Spleen (tissue), 7 donors: ENCODE results near the gene AKR1B1.

Experiments used
- CTCF ChIP-seq, 11 experiments: fragments of 200-600 bp in 7 of 11; fragments of 450-650 bp in 4 of 11; sonication (generic) in 4 of 11; IDR thresholded peaks in 8 of 11; conservative IDR thresholded peaks in 3 of 11; 1 replicate in 7 of 11; 2 replicates in 4 of 11; pipeline versions ENCODE4 v1.4.0 to v1.8.0; 2016 to 2021; ENCODE audit warnings: antibody characterized with exemption in 11 of 11, inconsistent platforms in 4 of 11, mild to moderate bottlenecking in 1 of 11
- POLR2A ChIP-seq, 3 donors: fragments of 450-650 bp; IDR thresholded peaks; one replicate each; pipeline ENCODE4 v1.5.1; 2017; ENCODE audit warnings: antibody characterized with exemption in 3 of 3, mild to moderate bottlenecking in 1 of 3
- POLR2AphosphoS5 ChIP-seq, 3 donors: sonication (generic); formaldehyde crosslinking; IDR thresholded peaks; one replicate each; pipeline ENCODE4 v1.5.1; 2017; ENCODE audit warnings: antibody characterized with exemption in 3 of 3
- donor health status: DM: no; HTN: no; CAD: no; lungs with moderate emphysema.
- donor health status: DM: no; HTN: no; CAD: no.
- donor health status: DM: no; HTN: no; CAD: no.

- no peak for TF ChIP-seq POLR2A (IDR thresholded peaks at IDR 0.05)
- TF ChIP-seq CTCF (IDR thresholded peaks at IDR 0.05 in 8 of 11, conservative IDR thresholded peaks at IDR 0.05 in 3 of 11): no peak
- TF ChIP-seq POLR2AphosphoS5 (IDR thresholded peaks at IDR 0.05): no peak
Observed at GRCh38 chr7:134459981-134460380, 1.1 kb upstream of the AKR1B1 start.
